WTC11 (cell line): ENCODE data around the gene MEP1B. TPM values are rescaled to one million over a fixed set of nuclear protein-coding genes. Genes with fewer than 3 reads are reported as not detected.

Experiments
- ATAC-seq: fragments of 200-7000 bp; cut with Tn5 transposase; 2 replicates; pipeline ENCODE4 v1.10.0; 2021; ENCODE audit warnings: mild to moderate bottlenecking, moderate library complexity
- CTCF ChIA-PET: fragments of 300-600 bp; sonication (Branson Sonifier 250); formaldehyde crosslinking; loops from one replicate; lab custom pipeline; 2021; ENCODE audit warnings: antibody characterized with exemption; lab: Charles Lee
- POLR2A ChIA-PET: fragments of 350-600 bp; sonication (Branson Sonifier 250); formaldehyde crosslinking; loops from one replicate; lab custom pipeline; 2021; ENCODE audit warnings: antibody characterized with exemption; lab: Charles Lee
- DNase-seq: peaks from one replicate; pipeline ENCODE4 v3.0.0; 2021; ENCODE audit warnings: low spot score
- H3K27ac Mint-ChIP-seq: 2 replicates; pipeline ENCODE4 v1.8.0; 2021; ENCODE audit warnings: mixed read lengths
- H3K27me3 Mint-ChIP-seq: 2 replicates; pipeline ENCODE4 v1.8.0; 2021; ENCODE audit warnings: low read depth, mild to moderate bottlenecking, moderate library complexity, mixed read lengths
- H3K36me3 Mint-ChIP-seq: 2 replicates; pipeline ENCODE4 v1.8.0; 2021; ENCODE audit warnings: mixed read lengths
- H3K4me1 Mint-ChIP-seq: 2 replicates; pipeline ENCODE4 v1.8.0; 2022; ENCODE audit warnings: mixed read lengths
- H3K4me3 Mint-ChIP-seq: 2 replicates; pipeline ENCODE4 v1.8.0; 2021; ENCODE audit warnings: mild to moderate bottlenecking, moderate library complexity, mixed read lengths
- H3K9me3 Mint-ChIP-seq: 2 replicates; pipeline ENCODE4 v1.8.0; 2021; ENCODE audit warnings: mixed read lengths
- ARID4B ChIP-seq: sonication (generic); formaldehyde crosslinking; IDR thresholded peaks from 2 replicates; pipeline ENCODE4 v1.8.0; 2023; ENCODE audit warnings: missing genetic modification reagents, mild to moderate bottlenecking, borderline replicate concordance
- CBFB ChIP-seq: sonication (generic); formaldehyde crosslinking; IDR thresholded peaks from 2 replicates; pipeline ENCODE4 v1.8.1; 2022; ENCODE audit warnings: mild to moderate bottlenecking, low read depth, missing genetic modification reagents
- CREB1 ChIP-seq: sonication (generic); formaldehyde crosslinking; IDR thresholded peaks from 2 replicates; pipeline ENCODE4 v1.8.0; 2023; ENCODE audit warnings: mild to moderate bottlenecking, missing genetic modification reagents
- CTCF ChIP-seq: fragments of 200-600 bp; IDR thresholded peaks from 2 replicates; pipeline ENCODE4 v1.8.0; 2022; ENCODE audit warnings: antibody characterized with exemption
- FOXJ3 ChIP-seq: sonication (generic); formaldehyde crosslinking; IDR thresholded peaks from 2 replicates; pipeline ENCODE4 v1.9.0; 2021; ENCODE audit warnings: missing genetic modification reagents, mild to moderate bottlenecking, borderline replicate concordance
- GABPB1 ChIP-seq: sonication (generic); formaldehyde crosslinking; IDR thresholded peaks from 2 replicates; pipeline ENCODE4 v1.8.1; 2023; ENCODE audit warnings: mild to moderate bottlenecking, missing genetic modification reagents
- GRHL2 ChIP-seq: fragments of 250-450 bp; sonication (Bioruptor Pico); IDR thresholded peaks from 2 replicates; pipeline ENCODE4 v1.8.0; 2022; ENCODE audit warnings: mild to moderate bottlenecking, moderate library complexity; ENCODE audit not compliant: insufficient replicate concordance, severe bottlenecking
- GTF2I ChIP-seq: fragments of 250-450 bp; sonication (Bioruptor Pico); conservative IDR thresholded peaks from 2 replicates; pipeline ENCODE4 v1.4.0; 2021; ENCODE audit warnings: mild to moderate bottlenecking
- IRF1 ChIP-seq: sonication (generic); formaldehyde crosslinking; IDR thresholded peaks from 2 replicates; pipeline ENCODE4 v1.8.0; 2023; ENCODE audit warnings: missing genetic modification reagents
- IRF2 ChIP-seq: sonication (generic); formaldehyde crosslinking; IDR thresholded peaks from 2 replicates; pipeline ENCODE4 v1.8.0; 2022; ENCODE audit warnings: low read depth, missing genetic modification reagents, borderline replicate concordance
- JAZF1 ChIP-seq: fragments of 250-450 bp; sonication (Bioruptor Pico); IDR thresholded peaks from 2 replicates; pipeline ENCODE4 v1.9.0; 2021; ENCODE audit warnings: moderate library complexity, mild to moderate bottlenecking, inconsistent platforms
- MYBL2 ChIP-seq: sonication (generic); formaldehyde crosslinking; IDR thresholded peaks from 2 replicates; pipeline ENCODE4 v1.8.1; 2023; ENCODE audit warnings: mild to moderate bottlenecking, moderate library complexity, missing genetic modification reagents
- NFATC4 ChIP-seq: fragments of 250-450 bp; sonication (Bioruptor Pico); IDR thresholded peaks from 2 replicates; pipeline ENCODE4 v1.9.0; 2021; ENCODE audit warnings: mild to moderate bottlenecking
- NFYB ChIP-seq: sonication (generic); formaldehyde crosslinking; conservative IDR thresholded peaks from 2 replicates; pipeline ENCODE4 v1.8.0; 2022; ENCODE audit warnings: low read depth, missing genetic modification reagents
- SMAD4 ChIP-seq: sonication (generic); formaldehyde crosslinking; IDR thresholded peaks from 2 replicates; pipeline ENCODE4 v1.8.0; 2022; ENCODE audit warnings: mild to moderate bottlenecking, missing genetic modification reagents
- TP53 ChIP-seq: sonication (generic); formaldehyde crosslinking; IDR thresholded peaks from 2 replicates; pipeline ENCODE4 v1.8.1; 2023; ENCODE audit warnings: mild to moderate bottlenecking, missing genetic modification reagents
- ZNF263 ChIP-seq: sonication (generic); formaldehyde crosslinking; IDR thresholded peaks from 2 replicates; pipeline ENCODE4 v1.8.1; 2022; ENCODE audit warnings: low read depth, mild to moderate bottlenecking, moderate library complexity, missing genetic modification reagents
- ZNF317 ChIP-seq: sonication (generic); formaldehyde crosslinking; IDR thresholded peaks from 2 replicates; pipeline ENCODE4 v1.8.1; 2023; ENCODE audit warnings: low read depth, mild to moderate bottlenecking, moderate library complexity, missing genetic modification reagents, borderline replicate concordance
- ZNF671 ChIP-seq: fragments of 250-450 bp; sonication (Bioruptor Pico); IDR thresholded peaks from 2 replicates; pipeline ENCODE4 v1.8.0; 2021; ENCODE audit warnings: mild to moderate bottlenecking
- ZSCAN18 ChIP-seq: fragments of 250-450 bp; sonication (Bioruptor Pico); IDR thresholded peaks from 2 replicates; pipeline ENCODE4 v2.1.2; 2022; ENCODE audit warnings: mild to moderate bottlenecking, moderate library complexity
- total RNA-seq: library from RNA; stranded (reverse); gene quantifications from 3 replicates; pipeline ENCODE4 v1.2.3, GENCODE V29; 2021
- TF ChIP-seq, protein P1 (sequence below): fragments of 250-450 bp; sonication (Bioruptor Pico); IDR thresholded peaks from 2 replicates; pipeline ENCODE4 v1.9.0; 2021; ENCODE audit warnings: mild to moderate bottlenecking
- TF ChIP-seq, protein P2 (sequence below): sonication (generic); formaldehyde crosslinking; conservative IDR thresholded peaks from 2 replicates; pipeline ENCODE4 v1.8.1; 2022; ENCODE audit warnings: mild to moderate bottlenecking, missing genetic modification reagents
- TF ChIP-seq, protein P3 (sequence below): sonication (generic); formaldehyde crosslinking; IDR thresholded peaks from 2 replicates; pipeline ENCODE4 v1.8.1; 2022; ENCODE audit warnings: mild to moderate bottlenecking, moderate library complexity, missing genetic modification reagents

Gene MEP1B
- total RNA-seq, 1 experiment from 2014 or later: not detected

DNA sequence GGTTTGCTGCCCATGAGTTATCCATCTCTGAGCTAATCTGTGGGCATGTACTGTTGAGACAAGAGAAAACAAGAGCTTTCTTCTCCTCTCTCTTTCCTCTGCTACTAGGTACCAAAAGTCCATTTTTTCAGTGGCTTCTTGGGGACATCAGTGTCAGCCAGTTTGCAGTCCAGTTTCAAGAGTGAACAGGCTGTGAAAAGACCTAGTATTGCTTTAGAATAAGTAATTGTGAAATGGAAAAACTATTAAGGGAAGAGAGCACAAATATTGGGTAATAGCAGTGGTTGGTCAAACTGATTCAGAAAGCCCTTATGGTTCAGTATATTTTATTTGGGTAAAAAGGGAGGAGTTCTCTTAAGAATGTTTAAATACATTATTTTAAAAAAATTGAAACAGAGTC is 33.0 kb upstream of the MEP1B start:
- H3K9me3 Mint-ChIP-seq: 0 out of 2 replicates have a peak, but pooled peaks cover 3% of the 10 kb centered on the region
- no peak for DNase-seq
- TF ChIP-seq NFATC4 (no peak), ARID4B (no peak), JAZF1 (CRISPR knock-in tag) (no peak), GABPB1 (CRISPR knock-in tag) (no peak), CBFB (no peak), NFYB (CRISPR knock-in tag) (no peak), IRF2 (no peak), IRF1 (no peak), CREB1 (no peak), ZNF317 (CRISPR knock-in tag) (no peak), GTF2I (CRISPR knock-in tag) (no peak), ZNF671 (no peak), ZNF263 (CRISPR knock-in tag) (no peak)
- TF ChIP-seq, protein P1, sequence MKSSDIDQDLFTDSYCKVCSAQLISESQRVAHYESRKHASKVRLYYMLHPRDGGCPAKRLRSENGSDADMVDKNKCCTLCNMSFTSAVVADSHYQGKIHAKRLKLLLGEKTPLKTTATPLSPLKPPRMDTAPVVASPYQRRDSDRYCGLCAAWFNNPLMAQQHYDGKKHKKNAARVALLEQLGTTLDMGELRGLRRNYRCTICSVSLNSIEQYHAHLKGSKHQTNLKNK (CRISPR knock-in tag): no peak
- TF ChIP-seq, protein P2, sequence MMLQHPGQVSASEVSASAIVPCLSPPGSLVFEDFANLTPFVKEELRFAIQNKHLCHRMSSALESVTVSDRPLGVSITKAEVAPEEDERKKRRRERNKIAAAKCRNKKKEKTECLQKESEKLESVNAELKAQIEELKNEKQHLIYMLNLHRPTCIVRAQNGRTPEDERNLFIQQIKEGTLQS: no peak
- H3K27me3 Mint-ChIP-seq: no peaks in the 10 kb centered on the region
- H3K4me3 Mint-ChIP-seq: no peak overlapping the region
- no peaks in the 10 kb centered on the region for H3K36me3 Mint-ChIP-seq
- H3K27ac Mint-ChIP-seq: no peak overlapping the region
- H3K4me1 Mint-ChIP-seq: peaks cover 9% of the 10 kb centered on the region
- CTCF ChIA-PET: interaction anchor here (1.3 to 5.3 kb wide), 8 partner anchors 58 to 512 kb away, joined by 4 to 86 read pairs (median 17); no protein-coding TSS in a partner anchor
- POLR2A ChIA-PET: no interaction called here
- no peak for ATAC-seq

GRCh38 chr18:32157580-32157979 is 32.3 kb upstream of the MEP1B start:
- POLR2A ChIA-PET: no interaction called here
- Mint-ChIP-seq H3K27me3 (no peaks in the 10 kb centered on the region), H3K36me3 (no peaks in the 10 kb centered on the region), H3K9me3 (0 out of 2 replicates have a peak, but pooled peaks cover 3% of the 10 kb centered on the region), H3K4me1 (peaks cover 9% of the 10 kb centered on the region), H3K4me3 (peak overlapping the region; percentile 53), H3K27ac (no peak overlapping the region)
- CTCF ChIA-PET: interaction anchor here (0.5 to 5.3 kb wide), 47 partner anchors 9 to 1044 kb away, joined by 3 to 86 read pairs (median 4); partner anchors contain the start of gene GAREM1
- ATAC-seq: peak; percentile 15; the same call in 1 of the 2 replicates
- no peak for DNase-seq
- TF ChIP-seq FOXJ3 (CRISPR knock-in tag): no peak
- no peak for TF ChIP-seq SMAD4 (CRISPR knock-in tag)
- TF ChIP-seq CTCF: no peak
- TF ChIP-seq CBFB: no peak
- TF ChIP-seq ZNF317 (CRISPR knock-in tag): no peak
- no peak for TF ChIP-seq ZSCAN18 (CRISPR knock-in tag)
- TF ChIP-seq, protein P3, sequence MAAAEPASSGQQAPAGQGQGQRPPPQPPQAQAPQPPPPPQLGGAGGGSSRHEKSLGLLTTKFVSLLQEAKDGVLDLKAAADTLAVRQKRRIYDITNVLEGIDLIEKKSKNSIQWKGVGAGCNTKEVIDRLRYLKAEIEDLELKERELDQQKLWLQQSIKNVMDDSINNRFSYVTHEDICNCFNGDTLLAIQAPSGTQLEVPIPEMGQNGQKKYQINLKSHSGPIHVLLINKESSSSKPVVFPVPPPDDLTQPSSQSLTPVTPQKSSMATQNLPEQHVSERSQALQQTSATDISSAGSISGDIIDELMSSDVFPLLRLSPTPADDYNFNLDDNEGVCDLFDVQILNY: no peak
- TF ChIP-seq CREB1: no peak
- no peak for TF ChIP-seq TP53 (CRISPR knock-in tag)
- no peak for TF ChIP-seq MYBL2 (CRISPR knock-in tag)
- TF ChIP-seq, protein P2: no peak
- TF ChIP-seq GRHL2: no peak
